Gastrocnemius medialis (tissue), 4 donors: ENCODE measurements around the gene LPCAT3.

Experiments
- POLR2A ChIP-seq, 2 donors: fragments of 450-650 bp; IDR thresholded peaks; one replicate each; pipeline ENCODE4 v1.6.1; 2017; ENCODE audit warnings: antibody characterized with exemption in 2 of 2, mild to moderate bottlenecking in 2 of 2, moderate library complexity in 2 of 2
- TF ChIP-seq, protein P1 (sequence below), 5 experiments: fragments of 450-650 bp in 3 of 5; fragments of 200-600 bp in 2 of 5; sonication (generic) in 2 of 5; IDR thresholded peaks in 4 of 5; conservative IDR thresholded peaks in 1 of 5; 1 replicate in 4 of 5; 2 replicates in 1 of 5; pipeline ENCODE4 v1.5.1; 2016 to 2019; ENCODE audit warnings: antibody characterized with exemption in 5 of 5, mild to moderate bottlenecking in 3 of 5, moderate library complexity in 3 of 5

DNA sequence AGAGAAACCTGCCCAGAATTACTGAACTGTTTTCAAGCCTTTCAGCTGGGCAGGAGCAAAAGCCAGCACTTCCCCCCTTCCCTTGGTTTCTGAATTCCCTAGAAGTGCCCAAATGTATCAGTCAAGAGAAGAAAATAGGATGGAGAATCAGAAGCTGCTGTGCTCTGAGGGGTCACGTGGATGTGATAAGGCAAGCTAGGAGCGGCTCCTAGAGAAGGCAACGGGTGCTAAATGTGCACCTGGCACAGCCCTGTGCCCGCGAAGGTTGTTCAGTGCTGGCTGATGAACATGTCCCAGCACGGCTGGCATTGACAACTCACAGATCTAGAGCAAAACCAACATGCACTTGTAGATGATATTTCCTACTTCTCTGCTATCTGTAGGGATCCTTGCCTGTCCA lies 39.3 kb downstream of the LPCAT3 start:
- TF ChIP-seq, protein P1, sequence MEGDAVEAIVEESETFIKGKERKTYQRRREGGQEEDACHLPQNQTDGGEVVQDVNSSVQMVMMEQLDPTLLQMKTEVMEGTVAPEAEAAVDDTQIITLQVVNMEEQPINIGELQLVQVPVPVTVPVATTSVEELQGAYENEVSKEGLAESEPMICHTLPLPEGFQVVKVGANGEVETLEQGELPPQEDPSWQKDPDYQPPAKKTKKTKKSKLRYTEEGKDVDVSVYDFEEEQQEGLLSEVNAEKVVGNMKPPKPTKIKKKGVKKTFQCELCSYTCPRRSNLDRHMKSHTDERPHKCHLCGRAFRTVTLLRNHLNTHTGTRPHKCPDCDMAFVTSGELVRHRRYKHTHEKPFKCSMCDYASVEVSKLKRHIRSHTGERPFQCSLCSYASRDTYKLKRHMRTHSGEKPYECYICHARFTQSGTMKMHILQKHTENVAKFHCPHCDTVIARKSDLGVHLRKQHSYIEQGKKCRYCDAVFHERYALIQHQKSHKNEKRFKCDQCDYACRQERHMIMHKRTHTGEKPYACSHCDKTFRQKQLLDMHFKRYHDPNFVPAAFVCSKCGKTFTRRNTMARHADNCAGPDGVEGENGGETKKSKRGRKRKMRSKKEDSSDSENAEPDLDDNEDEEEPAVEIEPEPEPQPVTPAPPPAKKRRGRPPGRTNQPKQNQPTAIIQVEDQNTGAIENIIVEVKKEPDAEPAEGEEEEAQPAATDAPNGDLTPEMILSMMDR (IDR thresholded peaks at IDR 0.05 in 4 of 5, conservative IDR thresholded peaks at IDR 0.05 in 1 of 5) = no peak
- no peak for TF ChIP-seq POLR2A (IDR thresholded peaks at IDR 0.05)
